Endodermal cell (in vitro differentiated cells): ENCODE results near the gene BTBD8. TPM values are rescaled to one million over a fixed set of nuclear protein-coding genes. Genes with fewer than 3 reads are reported as not detected.

ENCODE experiments used
- DNase-seq: peaks from one replicate; pipeline ENCODE4 v3.0.0-alpha.2; 2017
- H3K27ac ChIP-seq: 2 replicates; pipeline ENCODE4 v1.5.1; 2013; ENCODE audit warnings: mild to moderate bottlenecking, low read depth, low read length, moderate library complexity
- H3K27me3 ChIP-seq: 2 replicates; pipeline ENCODE4 v1.6.1; 2013; ENCODE audit warnings: mild to moderate bottlenecking, low read length, moderate library complexity; ENCODE audit not compliant: insufficient read depth, control insufficient read depth, poor library complexity, severe bottlenecking
- H3K36me3 ChIP-seq: 2 replicates; pipeline ENCODE4 v1.7.0; 2013; ENCODE audit warnings: mild to moderate bottlenecking, low read length, moderate library complexity; ENCODE audit not compliant: control insufficient read depth, insufficient read depth
- H3K4me1 ChIP-seq: one replicate; pipeline ENCODE4 v1.7.0; 2013; ENCODE audit warnings: low read length; ENCODE audit not compliant: control insufficient read depth, insufficient read depth
- H3K4me3 ChIP-seq: 2 replicates; pipeline ENCODE4 v1.5.1; 2013; ENCODE audit warnings: mild to moderate bottlenecking, low read length, moderate library complexity
- H3K9ac ChIP-seq: 2 replicates; pipeline ENCODE4 v1.6.1; 2013; ENCODE audit warnings: mild to moderate bottlenecking, low read length, moderate library complexity; ENCODE audit not compliant: poor library complexity, severe bottlenecking; ENCODE audit errors: extremely low read depth
- H3K9me3 ChIP-seq: 2 replicates; pipeline ENCODE4 v1.6.1; 2013; ENCODE audit warnings: mild to moderate bottlenecking, low read length, moderate library complexity; ENCODE audit not compliant: control insufficient read depth
- H3K27ac Mint-ChIP-seq: 2 replicates; pipeline ENCODE4 v1.8.0; 2020; ENCODE audit warnings: mixed read lengths
- H3K27me3 Mint-ChIP-seq: 2 replicates; pipeline ENCODE4 v1.8.0; 2021; ENCODE audit warnings: mild to moderate bottlenecking, mixed read lengths; ENCODE audit not compliant: insufficient read depth
- H3K36me3 Mint-ChIP-seq: 2 replicates; pipeline ENCODE4 v1.8.0; 2020; ENCODE audit warnings: low read depth, mixed read lengths
- H3K4me1 Mint-ChIP-seq: 2 replicates; pipeline ENCODE4 v1.8.0; 2020; ENCODE audit warnings: mixed read lengths
- H3K4me3 Mint-ChIP-seq: 2 replicates; pipeline ENCODE4 v1.8.0; 2020; ENCODE audit warnings: mild to moderate bottlenecking, moderate library complexity, mixed read lengths
- H3K9me3 Mint-ChIP-seq: 2 replicates; pipeline ENCODE4 v1.8.0; 2020; ENCODE audit warnings: mild to moderate bottlenecking, mixed read lengths
- WGBS, 2 experiments: methylation state at CpG; one replicate each; pipeline versions ENCODE4 v1.1.5 to v1.1.7; 2013; ENCODE audit warnings: missing lambda C conversion rate in 2 of 2, mixed read lengths in 1 of 2; ENCODE audit not compliant: insufficient coverage in 1 of 2, insufficient read length in 1 of 2; 5-methylcytosine and 5-hydroxymethylcytosine counted together
- total RNA-seq, 2 donors: library from RNA; stranded (reverse); fragmentation: NEBNext Ultra II Directional in 1 of 2; extraction: Animal tissue kit (Norgen Biotek cat#: 25700) in 1 of 2; gene quantifications; 2 replicates in 1 of 2; 3 replicates in 1 of 2; pipeline ENCODE4 v1.2.1, GENCODE V29; 2021
- TF ChIP-seq, protein P1 (sequence below): fragments of 200-600 bp; sonication (generic); conservative IDR thresholded peaks from 2 replicates; pipeline ENCODE4 v1.5.0; 2021; ENCODE audit warnings: antibody characterized with exemption, mild to moderate bottlenecking

Gene BTBD8
- total RNA-seq, 2 donors from 2014 or later = 6.8 to 8.1 TPM

DNA sequence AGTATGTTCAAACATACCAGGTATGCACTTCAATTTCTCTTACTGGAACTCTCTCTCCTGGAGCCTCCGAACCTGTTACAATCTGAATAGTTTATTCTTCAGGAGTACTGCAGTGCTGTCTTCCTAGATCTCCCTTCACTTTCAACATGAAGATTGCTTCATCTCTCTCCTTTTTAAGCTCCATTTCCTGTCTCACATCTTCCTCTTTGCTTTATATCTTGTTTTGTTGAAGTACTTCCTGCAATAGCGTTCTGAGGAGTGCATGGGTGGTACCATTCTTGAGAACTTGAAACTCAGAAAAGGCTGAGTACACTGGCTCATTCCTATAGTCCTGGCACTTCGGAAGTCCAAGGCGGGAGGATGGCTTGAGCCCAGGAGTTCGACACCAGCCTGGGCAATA lies 121.8 kb downstream of the BTBD8 start:
- Mint-ChIP-seq H3K27ac (no peak overlapping the region), H3K4me1 (peaks cover 13% of the 10 kb centered on the region), H3K27me3 (no peaks in the 10 kb centered on the region), H3K4me3 (no peak overlapping the region), H3K36me3 (no peaks in the 10 kb centered on the region), H3K9me3 (no peaks in the 10 kb centered on the region)
- WGBS, 2 experiments = 89 to 100% methylated on average over 2 to 5 of the region's 5 CpGs
- TF ChIP-seq, protein P1, sequence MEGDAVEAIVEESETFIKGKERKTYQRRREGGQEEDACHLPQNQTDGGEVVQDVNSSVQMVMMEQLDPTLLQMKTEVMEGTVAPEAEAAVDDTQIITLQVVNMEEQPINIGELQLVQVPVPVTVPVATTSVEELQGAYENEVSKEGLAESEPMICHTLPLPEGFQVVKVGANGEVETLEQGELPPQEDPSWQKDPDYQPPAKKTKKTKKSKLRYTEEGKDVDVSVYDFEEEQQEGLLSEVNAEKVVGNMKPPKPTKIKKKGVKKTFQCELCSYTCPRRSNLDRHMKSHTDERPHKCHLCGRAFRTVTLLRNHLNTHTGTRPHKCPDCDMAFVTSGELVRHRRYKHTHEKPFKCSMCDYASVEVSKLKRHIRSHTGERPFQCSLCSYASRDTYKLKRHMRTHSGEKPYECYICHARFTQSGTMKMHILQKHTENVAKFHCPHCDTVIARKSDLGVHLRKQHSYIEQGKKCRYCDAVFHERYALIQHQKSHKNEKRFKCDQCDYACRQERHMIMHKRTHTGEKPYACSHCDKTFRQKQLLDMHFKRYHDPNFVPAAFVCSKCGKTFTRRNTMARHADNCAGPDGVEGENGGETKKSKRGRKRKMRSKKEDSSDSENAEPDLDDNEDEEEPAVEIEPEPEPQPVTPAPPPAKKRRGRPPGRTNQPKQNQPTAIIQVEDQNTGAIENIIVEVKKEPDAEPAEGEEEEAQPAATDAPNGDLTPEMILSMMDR = no peak
- no peak for DNase-seq
- H3K36me3 ChIP-seq = no peaks in the 10 kb centered on the region
- no peaks in the 10 kb centered on the region for H3K27me3 ChIP-seq
- no peak overlapping the region for H3K9ac ChIP-seq
- H3K4me3 ChIP-seq = no peak overlapping the region
- H3K4me1 ChIP-seq = no peaks in the 10 kb centered on the region
- H3K9me3 ChIP-seq = peaks cover 4% of the 10 kb centered on the region
- H3K27ac ChIP-seq = no peak overlapping the region

DNA sequence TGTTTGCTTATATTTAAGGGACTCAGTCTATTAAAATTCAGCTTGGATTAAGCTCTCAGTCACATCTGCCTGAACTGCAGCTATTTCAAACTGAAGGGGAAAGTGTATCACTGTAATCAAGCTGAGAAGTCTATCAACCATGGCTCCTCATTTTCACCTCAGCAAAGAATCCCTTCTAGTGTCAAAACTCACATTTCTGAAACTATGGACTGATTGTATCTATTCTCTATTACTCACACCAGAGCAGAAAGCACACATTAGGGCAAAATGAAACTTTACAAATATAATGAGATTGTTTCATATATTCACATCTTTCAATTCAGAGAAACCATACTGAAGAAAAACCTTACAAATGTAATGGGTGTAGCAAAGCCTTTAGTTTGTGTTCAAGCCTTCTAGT lies 123.0 kb downstream of the BTBD8 start:
- TF ChIP-seq, protein P1 = no peak
- Mint-ChIP-seq H3K9me3 (peaks cover 2% of the 10 kb centered on the region), H3K27ac (no peak overlapping the region), H3K27me3 (no peaks in the 10 kb centered on the region), H3K36me3 (no peaks in the 10 kb centered on the region), H3K4me1 (peaks cover 13% of the 10 kb centered on the region), H3K4me3 (no peak overlapping the region)
- Histone ChIP-seq H3K9ac (no peak overlapping the region), H3K36me3 (no peaks in the 10 kb centered on the region), H3K4me3 (no peak overlapping the region), H3K27ac (no peak overlapping the region), H3K27me3 (no peaks in the 10 kb centered on the region), H3K4me1 (no peaks in the 10 kb centered on the region), H3K9me3 (peaks cover 4% of the 10 kb centered on the region)
- no peak for DNase-seq

DNA sequence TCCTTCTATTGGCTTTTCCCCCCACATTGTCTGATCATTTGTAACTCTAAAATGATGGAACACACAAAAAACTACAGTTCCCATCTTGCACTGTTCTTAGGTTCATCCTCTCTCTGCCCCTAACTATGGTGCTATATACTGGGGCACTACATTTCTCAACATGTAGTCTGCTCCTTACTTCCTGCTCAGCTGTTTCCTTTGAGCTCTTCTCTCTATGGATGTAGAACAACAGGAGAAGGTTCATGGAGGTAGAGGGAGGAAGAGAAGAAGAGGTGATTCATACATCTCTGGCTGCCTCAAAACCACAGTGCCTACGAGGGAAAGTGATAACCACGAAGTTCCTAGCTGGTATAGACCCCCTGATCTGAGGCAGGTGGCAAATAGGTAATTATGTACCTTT lies 130.6 kb downstream of the BTBD8 start:
- TF ChIP-seq, protein P1 = no peak
- no peak overlapping the region for H3K4me3 Mint-ChIP-seq
- 82 to 100% methylated on average over 2 of the region's 2 CpGs for WGBS, 2 experiments

More for the DNA sequence above, 130.6 kb downstream of the BTBD8 start:
- Histone ChIP-seq H3K4me3 (no peak overlapping the region), H3K9me3 (peaks cover 4% of the 10 kb centered on the region), H3K4me1 (peaks cover 2% of the 10 kb centered on the region), H3K27ac (no peak overlapping the region), H3K9ac (no peak overlapping the region), H3K36me3 (no peaks in the 10 kb centered on the region), H3K27me3 (no peaks in the 10 kb centered on the region)
- no peak for DNase-seq
- no peaks in the 10 kb centered on the region for H3K36me3 Mint-ChIP-seq
- peaks cover 7% of the 10 kb centered on the region for H3K4me1 Mint-ChIP-seq
- H3K27ac Mint-ChIP-seq = no peak overlapping the region
- H3K9me3 Mint-ChIP-seq = peaks cover 3% of the 10 kb centered on the region
- H3K27me3 Mint-ChIP-seq = no peaks in the 10 kb centered on the region
